PC-9 (cell line): ENCODE results near the gene C1orf52. TPM values are rescaled to one million over a fixed set of nuclear protein-coding genes. Genes with fewer than 3 reads are reported as not detected.

Experiments
- BruUV-seq: library from RNA; stranded (reverse); fragments of 400-500 nt; replicated peaks from 2 replicates; lab custom pipeline; 2021; lab: Mats Ljungman, UMichigan
- CTCF ChIA-PET: fragments of 300-600 bp; sonication (Branson Sonifier 250); formaldehyde crosslinking; loops from one replicate; lab custom pipeline; 2022; ENCODE audit warnings: antibody characterized with exemption; lab: Charles Lee
- POLR2A ChIA-PET: fragments of 300-600 bp; sonication (Branson Sonifier 250); formaldehyde crosslinking; loops from one replicate; lab custom pipeline; 2022; ENCODE audit warnings: antibody characterized with exemption; ENCODE audit not compliant: unreplicated experiment; lab: Charles Lee
- DNase-seq, 2 experiments: peaks; one replicate each; pipeline versions ENCODE4 v3.0.0 to v3.0.0-alpha.2; 2015 to 2022; ENCODE audit warnings: mixed read lengths in 1 of 2
- H2AFZ ChIP-seq: fragments of 200-600 bp; sonication (generic); 2 replicates; pipeline ENCODE4 v1.8.1; 2017; ENCODE audit warnings: antibody characterized with exemption
- H3F3A ChIP-seq: fragments of 200-600 bp; sonication (generic); 2 replicates; pipeline ENCODE4 v1.8.1; 2017; ENCODE audit warnings: antibody characterized with exemption, mild to moderate bottlenecking, low read depth; ENCODE audit not compliant: insufficient read depth
- H3K27ac ChIP-seq: fragments of 200-600 bp; sonication (generic); 2 replicates; pipeline ENCODE4 v1.6.1; 2016; ENCODE audit warnings: mixed run types
- H3K27me3 ChIP-seq: fragments of 200-600 bp; sonication (generic); 2 replicates; pipeline ENCODE4 v1.6.1; 2016; ENCODE audit warnings: low read depth, mixed run types; ENCODE audit not compliant: insufficient read depth
- H3K36me3 ChIP-seq: fragments of 200-600 bp; sonication (generic); 2 replicates; pipeline ENCODE4 v1.6.1; 2016; ENCODE audit warnings: low read depth, mixed run types
- H3K4me1 ChIP-seq: fragments of 200-600 bp; sonication (generic); replicated peaks from 2 replicates; pipeline ENCODE4 v1.6.1; 2016; ENCODE audit warnings: mixed run types; ENCODE audit not compliant: insufficient read depth
- H3K4me2 ChIP-seq: fragments of 200-600 bp; sonication (generic); 2 replicates; pipeline ENCODE4 v1.6.1; 2017; ENCODE audit warnings: mixed run types
- H3K4me3 ChIP-seq: fragments of 200-600 bp; sonication (generic); 2 replicates; pipeline ENCODE4 v1.6.1; 2016; ENCODE audit warnings: mixed run types
- H3K79me2 ChIP-seq: fragments of 200-600 bp; sonication (generic); 2 replicates; pipeline ENCODE4 v1.6.1; 2017; ENCODE audit warnings: low read depth, mixed run types
- H3K9me2 ChIP-seq: fragments of 200-600 bp; sonication (generic); 2 replicates; pipeline ENCODE4 v1.8.1; 2017; ENCODE audit warnings: mild to moderate bottlenecking; ENCODE audit not compliant: insufficient read depth
- H3K9me3 ChIP-seq: fragments of 200-600 bp; sonication (generic); 2 replicates; pipeline ENCODE4 v1.8.1; 2016; ENCODE audit warnings: low read depth; ENCODE audit not compliant: insufficient read depth
- H4K20me1 ChIP-seq: fragments of 200-600 bp; sonication (generic); 2 replicates; pipeline ENCODE4 v1.8.1; 2017; ENCODE audit not compliant: insufficient read depth
- EZH2 ChIP-seq: fragments of 200-600 bp; sonication (generic); IDR thresholded peaks from 2 replicates; pipeline ENCODE4 v1.8.0; 2017; ENCODE audit warnings: antibody characterized with exemption, low read depth
- intact Hi-C: fragments of 100-400 bp; cut with micrococcal nuclease; formaldehyde crosslinking; loops from one replicate; pipeline ENCODE4 v1.10.0; 2022; ENCODE audit not compliant: unreplicated experiment
- total RNA-seq: library from RNA; stranded (reverse); gene quantifications from 2 replicates; pipeline ENCODE4 v1.2.3, GENCODE V29; 2021
- TF ChIP-seq, protein P1 (sequence below): fragments of 200-600 bp; sonication (generic); conservative IDR thresholded peaks from 2 replicates; pipeline ENCODE4 v1.6.1; 2017; ENCODE audit warnings: mixed run types, antibody characterized with exemption, mild to moderate bottlenecking, moderate library complexity

The C1orf52 gene
- total RNA-seq, 1 experiment from 2014 or later, result 20.7 TPM

- Histone ChIP-seq H3K79me2 (peaks cover 46% of the 10 kb centered on the region), H3K27me3 (no peaks in the 10 kb centered on the region), H4K20me1 (no peaks in the 10 kb centered on the region; the same call in 1 of the 2 replicates), H3K9me3 (no peaks in the 10 kb centered on the region), H3K4me3 (peak overlapping the region; percentile 94), H3K9me2 (no peaks in the 10 kb centered on the region), H3K27ac (peak overlapping the region; percentile 84), H3K4me2 (peak overlapping the region; percentile 92), H3F3A (peaks cover 31% of the 10 kb centered on the region), H3K36me3 (no peaks in the 10 kb centered on the region), H2AFZ (peak overlapping the region; percentile 84), H3K4me1 (peaks cover 48% of the 10 kb centered on the region)
- POLR2A ChIA-PET, result interaction anchor here (0.6 kb wide), 1 partner anchor 52 kb away, joined by 12 read pairs; no protein-coding TSS in a partner anchor
- TF ChIP-seq EZH2, result no peak
- TF ChIP-seq, protein P1, sequence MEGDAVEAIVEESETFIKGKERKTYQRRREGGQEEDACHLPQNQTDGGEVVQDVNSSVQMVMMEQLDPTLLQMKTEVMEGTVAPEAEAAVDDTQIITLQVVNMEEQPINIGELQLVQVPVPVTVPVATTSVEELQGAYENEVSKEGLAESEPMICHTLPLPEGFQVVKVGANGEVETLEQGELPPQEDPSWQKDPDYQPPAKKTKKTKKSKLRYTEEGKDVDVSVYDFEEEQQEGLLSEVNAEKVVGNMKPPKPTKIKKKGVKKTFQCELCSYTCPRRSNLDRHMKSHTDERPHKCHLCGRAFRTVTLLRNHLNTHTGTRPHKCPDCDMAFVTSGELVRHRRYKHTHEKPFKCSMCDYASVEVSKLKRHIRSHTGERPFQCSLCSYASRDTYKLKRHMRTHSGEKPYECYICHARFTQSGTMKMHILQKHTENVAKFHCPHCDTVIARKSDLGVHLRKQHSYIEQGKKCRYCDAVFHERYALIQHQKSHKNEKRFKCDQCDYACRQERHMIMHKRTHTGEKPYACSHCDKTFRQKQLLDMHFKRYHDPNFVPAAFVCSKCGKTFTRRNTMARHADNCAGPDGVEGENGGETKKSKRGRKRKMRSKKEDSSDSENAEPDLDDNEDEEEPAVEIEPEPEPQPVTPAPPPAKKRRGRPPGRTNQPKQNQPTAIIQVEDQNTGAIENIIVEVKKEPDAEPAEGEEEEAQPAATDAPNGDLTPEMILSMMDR, result no peak
- TSS peak; percentile 61 for BruUV-seq
- CTCF ChIA-PET, result no interaction called here
- DNase-seq, result peak in 1 of 2 experiments; percentile 67
- intact Hi-C loops, result loop anchor here (5.0 kb wide), 1 partner anchor 50 kb away; no protein-coding TSS in a partner anchor
These were observed 57.2 kb downstream of the C1orf52 start for GRCh38 chr1:85202092-85202863.

DNA sequence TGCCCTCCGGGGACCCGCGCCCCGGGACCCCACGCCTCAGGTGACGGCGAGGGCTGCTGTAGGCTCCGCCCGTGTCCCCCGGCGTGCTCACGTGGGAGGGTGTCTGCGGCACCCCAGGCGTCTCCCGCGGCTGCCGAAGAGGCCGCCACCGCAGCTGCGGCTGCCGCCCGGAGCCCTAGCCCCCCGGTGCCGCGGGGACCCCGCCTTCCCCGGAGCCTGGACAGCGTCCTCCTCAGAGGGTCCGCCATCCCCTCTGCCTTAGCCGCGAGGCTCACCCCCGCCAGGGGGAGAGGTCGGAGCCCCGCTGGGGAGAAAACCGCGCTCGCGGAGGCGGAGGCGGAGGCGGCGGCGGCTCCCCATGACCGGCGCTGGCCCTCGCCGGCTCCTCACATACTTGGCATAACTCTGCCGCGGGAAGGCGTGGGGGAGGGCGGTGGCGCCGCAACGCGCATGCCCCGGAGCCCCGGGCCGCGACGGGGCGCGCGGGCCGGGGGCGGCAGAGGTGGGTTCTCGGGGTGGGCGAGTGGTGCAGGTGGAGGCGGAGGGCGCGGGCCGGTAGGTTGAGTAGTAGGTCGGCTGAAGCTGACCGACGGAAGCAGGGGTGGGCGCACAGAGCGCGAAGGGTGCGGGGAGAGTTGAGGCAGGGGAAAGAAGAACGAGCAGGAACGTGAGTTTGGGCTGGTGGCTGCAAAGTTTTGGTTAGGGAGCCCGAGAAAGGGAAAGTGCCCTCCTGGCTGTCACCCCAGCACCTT, 57.9 kb downstream of the C1orf52 start:
- Histone ChIP-seq H3K36me3 (no peaks in the 10 kb centered on the region), H3F3A (peaks cover 31% of the 10 kb centered on the region), H3K4me1 (peaks cover 56% of the 10 kb centered on the region), H3K9me3 (no peaks in the 10 kb centered on the region), H3K4me2 (peak overlapping the region; percentile 92), H3K79me2 (peaks cover 53% of the 10 kb centered on the region), H2AFZ (peak overlapping the region; percentile 84), H4K20me1 (no peaks in the 10 kb centered on the region; the same call in 1 of the 2 replicates), H3K4me3 (peak overlapping the region; percentile 94), H3K27ac (peak overlapping the region; percentile 84), H3K27me3 (no peaks in the 10 kb centered on the region), H3K9me2 (no peaks in the 10 kb centered on the region)
- BruUV-seq, result no TSS peak
- ChIA-PET CTCF (interaction anchor here (0.7 to 1.5 kb wide), 2 partner anchors 53 to 68 kb away, joined by 5 read pairs; no protein-coding TSS in a partner anchor), POLR2A (no interaction called here)
- TF ChIP-seq EZH2, result no peak
- TF ChIP-seq, protein P1, result no peak
- peak; percentile 63 to 79 for DNase-seq
- intact Hi-C loops, result loop anchor here (1.0 to 5.0 kb wide), 3 partner anchors 24 to 96 kb away; no protein-coding TSS in a partner anchor
